ENCODE data around the gene INSL3.

- TF ChIP-seq, protein P1, sequence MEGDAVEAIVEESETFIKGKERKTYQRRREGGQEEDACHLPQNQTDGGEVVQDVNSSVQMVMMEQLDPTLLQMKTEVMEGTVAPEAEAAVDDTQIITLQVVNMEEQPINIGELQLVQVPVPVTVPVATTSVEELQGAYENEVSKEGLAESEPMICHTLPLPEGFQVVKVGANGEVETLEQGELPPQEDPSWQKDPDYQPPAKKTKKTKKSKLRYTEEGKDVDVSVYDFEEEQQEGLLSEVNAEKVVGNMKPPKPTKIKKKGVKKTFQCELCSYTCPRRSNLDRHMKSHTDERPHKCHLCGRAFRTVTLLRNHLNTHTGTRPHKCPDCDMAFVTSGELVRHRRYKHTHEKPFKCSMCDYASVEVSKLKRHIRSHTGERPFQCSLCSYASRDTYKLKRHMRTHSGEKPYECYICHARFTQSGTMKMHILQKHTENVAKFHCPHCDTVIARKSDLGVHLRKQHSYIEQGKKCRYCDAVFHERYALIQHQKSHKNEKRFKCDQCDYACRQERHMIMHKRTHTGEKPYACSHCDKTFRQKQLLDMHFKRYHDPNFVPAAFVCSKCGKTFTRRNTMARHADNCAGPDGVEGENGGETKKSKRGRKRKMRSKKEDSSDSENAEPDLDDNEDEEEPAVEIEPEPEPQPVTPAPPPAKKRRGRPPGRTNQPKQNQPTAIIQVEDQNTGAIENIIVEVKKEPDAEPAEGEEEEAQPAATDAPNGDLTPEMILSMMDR (IDR thresholded peaks at IDR 0.05): no peak
- TF ChIP-seq POLR2A (IDR thresholded peaks at IDR 0.05; ENCODE audit: low read depth) (no peak), EP300 (IDR thresholded peaks at IDR 0.05) (no peak)
These were observed 24.4 kb downstream of the INSL3 start for GRCh38 chr19:17796838-17797423.
